ENCODE measurements around the gene EPB41L4B. TPM values are rescaled to one million over a fixed set of nuclear protein-coding genes. Genes with fewer than 3 reads are reported as not detected.

The EPB41L4B gene
- total RNA-seq, 1 experiment from 2014 or later: not detected

- H3K79me2 ChIP-seq (ENCODE audit: low read length): no peaks in the 10 kb centered on the region
- peaks cover 20% of the 10 kb centered on the region for H3K4me1 ChIP-seq (ENCODE audit: low read length)
- no peak overlapping the region for H3K4me3 ChIP-seq (ENCODE audit: low read length)
- no peaks in the 10 kb centered on the region for H4K20me1 ChIP-seq (ENCODE audit: insufficient read depth, low read depth, low read length)
- peak overlapping the region; percentile 58 for H3K4me2 ChIP-seq (ENCODE audit: low read depth, low read length, poor library complexity, severe bottlenecking)
- H3K36me3 ChIP-seq (ENCODE audit: insufficient read depth, low read length): no peaks in the 10 kb centered on the region
- no peak overlapping the region for H3K27ac ChIP-seq (ENCODE audit: low read length)
- H3K9ac ChIP-seq (ENCODE audit: low read length): no peak overlapping the region
- H3K9me3 ChIP-seq (ENCODE audit: low read length): no peaks in the 10 kb centered on the region
- no peaks in the 10 kb centered on the region for H3K9me2 ChIP-seq (replicated peaks; ENCODE audit: insufficient read depth, low read length)
- DNase-seq: no peak
- no peaks in the 10 kb centered on the region for H3K27me3 ChIP-seq (ENCODE audit: low read length)
- no peak overlapping the region for H2AFZ ChIP-seq (ENCODE audit: low read length)
Measured at GRCh38 chr9:109311286-109311685, 9.6 kb downstream of the EPB41L4B start.

- Histone ChIP-seq H2AFZ (ENCODE audit: low read length) (no peak overlapping the region), H3K4me2 (ENCODE audit: low read depth, low read length, poor library complexity, severe bottlenecking) (no peak overlapping the region), H3K9ac (ENCODE audit: low read length) (no peak overlapping the region), H4K20me1 (ENCODE audit: insufficient read depth, low read depth, low read length) (no peaks in the 10 kb centered on the region), H3K4me3 (ENCODE audit: low read length) (no peak overlapping the region), H3K9me3 (ENCODE audit: low read length) (no peaks in the 10 kb centered on the region), H3K27me3 (ENCODE audit: low read length) (no peaks in the 10 kb centered on the region), H3K9me2 (replicated peaks; ENCODE audit: insufficient read depth, low read length) (no peaks in the 10 kb centered on the region), H3K27ac (ENCODE audit: low read length) (no peak overlapping the region), H3K4me1 (ENCODE audit: low read length) (peaks cover 17% of the 10 kb centered on the region), H3K36me3 (ENCODE audit: insufficient read depth, low read length) (no peaks in the 10 kb centered on the region), H3K79me2 (ENCODE audit: low read length) (no peaks in the 10 kb centered on the region)
- DNase-seq: no peak
Measured at GRCh38 chr9:109310486-109310901, 10.4 kb downstream of the EPB41L4B start.

- Histone ChIP-seq H3K27me3 (ENCODE audit: low read length) (no peaks in the 10 kb centered on the region), H3K79me2 (ENCODE audit: low read length) (no peaks in the 10 kb centered on the region), H3K9ac (ENCODE audit: low read length) (no peak overlapping the region), H2AFZ (ENCODE audit: low read length) (no peak overlapping the region), H3K27ac (ENCODE audit: low read length) (no peak overlapping the region), H3K4me1 (ENCODE audit: low read length) (peaks cover 16% of the 10 kb centered on the region), H3K9me3 (ENCODE audit: low read length) (no peaks in the 10 kb centered on the region), H4K20me1 (ENCODE audit: insufficient read depth, low read depth, low read length) (no peaks in the 10 kb centered on the region), H3K4me2 (ENCODE audit: low read depth, low read length, poor library complexity, severe bottlenecking) (no peak overlapping the region), H3K9me2 (replicated peaks; ENCODE audit: insufficient read depth, low read length) (no peaks in the 10 kb centered on the region), H3K4me3 (ENCODE audit: low read length) (no peak overlapping the region), H3K36me3 (ENCODE audit: insufficient read depth, low read length) (no peaks in the 10 kb centered on the region)
- DNase-seq: no peak
Measured at GRCh38 chr9:109309282-109309681, 11.6 kb downstream of the EPB41L4B start.

DNA sequence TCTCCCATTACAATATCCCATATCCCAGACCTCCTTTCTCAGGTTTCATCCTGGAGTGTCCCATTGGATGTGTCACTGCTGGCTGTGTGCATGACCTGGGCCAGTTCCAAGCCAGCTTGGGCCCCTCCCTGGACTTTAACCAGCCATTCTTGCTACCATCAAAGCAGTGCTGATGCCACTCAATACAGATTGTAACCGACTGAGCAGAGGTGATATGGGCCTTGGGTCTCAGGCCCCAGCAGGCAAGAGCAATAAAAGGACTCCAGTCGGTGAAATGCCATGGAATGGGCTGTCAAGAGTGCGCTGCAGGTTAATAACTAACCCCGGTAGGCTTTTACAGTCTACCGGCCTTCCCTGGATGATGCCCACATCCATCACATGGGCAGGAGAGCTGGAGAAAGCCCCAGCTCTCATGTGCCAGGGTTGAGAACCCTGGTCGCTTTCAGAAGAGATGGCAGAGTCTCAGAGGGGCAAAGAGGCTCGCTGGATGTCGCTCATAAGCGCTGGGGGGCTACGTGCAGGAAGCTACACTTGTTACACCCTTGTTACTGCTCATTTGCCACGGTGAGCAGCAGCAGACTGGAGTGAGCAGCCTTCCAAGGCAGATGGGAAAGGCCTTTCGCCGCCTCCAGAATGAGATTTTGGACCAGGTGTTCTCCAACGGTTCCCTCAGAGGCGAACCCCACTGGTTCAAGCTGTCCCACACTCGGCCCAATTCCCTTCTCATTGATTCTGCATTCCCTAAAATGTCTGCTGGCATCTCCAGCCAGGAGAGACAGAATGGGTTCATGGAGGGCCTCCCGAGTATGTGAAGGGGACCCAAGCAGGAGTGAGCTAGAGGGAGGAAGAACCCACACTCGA, 13.2 kb downstream of the EPB41L4B start:
- H3K9me3 ChIP-seq (ENCODE audit: low read length): no peaks in the 10 kb centered on the region
- H3K4me3 ChIP-seq (ENCODE audit: low read length): no peak overlapping the region
- H3K9me2 ChIP-seq (replicated peaks; ENCODE audit: insufficient read depth, low read length): no peaks in the 10 kb centered on the region
- H3K4me1 ChIP-seq (ENCODE audit: low read length): peaks cover 15% of the 10 kb centered on the region
- H3K27me3 ChIP-seq (ENCODE audit: low read length): no peaks in the 10 kb centered on the region
- no peak overlapping the region for H3K4me2 ChIP-seq (ENCODE audit: low read depth, low read length, poor library complexity, severe bottlenecking)
- no peaks in the 10 kb centered on the region for H3K79me2 ChIP-seq (ENCODE audit: low read length)
- H3K9ac ChIP-seq (ENCODE audit: low read length): no peak overlapping the region
- no peak overlapping the region for H3K27ac ChIP-seq (ENCODE audit: low read length)
- no peaks in the 10 kb centered on the region for H4K20me1 ChIP-seq (ENCODE audit: insufficient read depth, low read depth, low read length)
- H2AFZ ChIP-seq (ENCODE audit: low read length): no peak overlapping the region
- DNase-seq: no peak
- no peaks in the 10 kb centered on the region for H3K36me3 ChIP-seq (ENCODE audit: insufficient read depth, low read length)

DNA sequence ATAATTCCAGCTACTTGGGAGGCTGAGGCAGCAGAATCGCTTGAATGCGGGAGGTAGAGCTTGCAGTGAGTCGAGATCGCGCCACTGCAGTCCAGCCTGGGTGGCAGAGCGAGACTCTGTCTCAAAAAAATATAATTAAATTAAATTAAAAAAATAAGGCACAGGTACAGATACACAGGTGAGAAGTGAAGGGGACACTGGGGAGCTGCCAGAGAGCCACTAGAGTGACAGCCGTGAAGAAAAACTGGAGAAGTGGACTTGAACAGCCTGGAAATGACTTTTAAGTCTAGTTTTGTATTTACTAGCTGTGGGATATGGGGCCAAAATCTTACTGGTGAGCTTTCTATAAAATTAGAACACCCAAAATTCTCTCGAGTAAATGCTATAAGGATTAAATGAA, 15.1 kb downstream of the EPB41L4B start:
- no peak overlapping the region for H3K27ac ChIP-seq (ENCODE audit: low read length)
- DNase-seq: no peak
- no peak overlapping the region for H3K9ac ChIP-seq (ENCODE audit: low read length)
- H3K9me2 ChIP-seq (replicated peaks; ENCODE audit: insufficient read depth, low read length): no peaks in the 10 kb centered on the region
- no peaks in the 10 kb centered on the region for H3K36me3 ChIP-seq (ENCODE audit: insufficient read depth, low read length)
- H3K4me1 ChIP-seq (ENCODE audit: low read length): no peaks in the 10 kb centered on the region
- H3K9me3 ChIP-seq (ENCODE audit: low read length): no peaks in the 10 kb centered on the region
- H3K4me3 ChIP-seq (ENCODE audit: low read length): no peak overlapping the region
- no peaks in the 10 kb centered on the region for H3K27me3 ChIP-seq (ENCODE audit: low read length)
- H4K20me1 ChIP-seq (ENCODE audit: insufficient read depth, low read depth, low read length): no peaks in the 10 kb centered on the region
- no peak overlapping the region for H3K4me2 ChIP-seq (ENCODE audit: low read depth, low read length, poor library complexity, severe bottlenecking)
- no peaks in the 10 kb centered on the region for H3K79me2 ChIP-seq (ENCODE audit: low read length)
- H2AFZ ChIP-seq (ENCODE audit: low read length): no peak overlapping the region

DNA sequence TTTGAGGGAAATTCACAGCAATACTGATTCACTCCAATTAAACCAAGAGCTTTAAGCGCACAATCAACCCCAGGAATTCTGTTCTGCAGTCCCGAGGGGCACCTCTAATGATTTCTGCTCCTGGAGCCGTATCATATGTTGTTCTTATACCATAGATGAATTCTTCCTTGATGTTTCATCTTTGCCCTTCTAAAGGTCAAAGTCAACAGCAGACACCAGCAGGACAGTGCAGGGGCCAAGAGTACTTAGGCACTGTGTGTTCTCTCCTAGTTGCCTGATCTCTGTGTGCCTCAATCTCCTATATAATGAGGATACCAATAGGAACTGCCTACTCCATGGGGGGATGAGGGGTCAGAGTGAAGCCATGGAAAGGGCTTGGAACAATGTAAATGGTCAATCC, 16.5 kb downstream of the EPB41L4B start:
- Histone ChIP-seq H3K36me3 (ENCODE audit: insufficient read depth, low read length) (no peaks in the 10 kb centered on the region), H2AFZ (ENCODE audit: low read length) (no peak overlapping the region), H3K4me3 (ENCODE audit: low read length) (no peak overlapping the region), H3K4me2 (ENCODE audit: low read depth, low read length, poor library complexity, severe bottlenecking) (no peak overlapping the region), H4K20me1 (ENCODE audit: insufficient read depth, low read depth, low read length) (no peaks in the 10 kb centered on the region), H3K9me2 (replicated peaks; ENCODE audit: insufficient read depth, low read length) (no peaks in the 10 kb centered on the region), H3K27me3 (ENCODE audit: low read length) (no peaks in the 10 kb centered on the region), H3K9ac (ENCODE audit: low read length) (no peak overlapping the region), H3K4me1 (ENCODE audit: low read length) (no peaks in the 10 kb centered on the region), H3K27ac (ENCODE audit: low read length) (no peak overlapping the region), H3K9me3 (ENCODE audit: low read length) (no peaks in the 10 kb centered on the region), H3K79me2 (ENCODE audit: low read length) (no peaks in the 10 kb centered on the region)
- DNase-seq: no peak

GRCh38 chr9:109303900-109304299, 17.0 kb downstream of the EPB41L4B start:
- H3K36me3 ChIP-seq (ENCODE audit: insufficient read depth, low read length): no peaks in the 10 kb centered on the region
- no peaks in the 10 kb centered on the region for H4K20me1 ChIP-seq (ENCODE audit: insufficient read depth, low read depth, low read length)
- no peak overlapping the region for H3K27ac ChIP-seq (ENCODE audit: low read length)
- H3K79me2 ChIP-seq (ENCODE audit: low read length): no peaks in the 10 kb centered on the region
- no peaks in the 10 kb centered on the region for H3K9me3 ChIP-seq (ENCODE audit: low read length)
- H3K9ac ChIP-seq (ENCODE audit: low read length): no peak overlapping the region
- DNase-seq: no peak
- H3K9me2 ChIP-seq (replicated peaks; ENCODE audit: insufficient read depth, low read length): no peaks in the 10 kb centered on the region
- no peaks in the 10 kb centered on the region for H3K27me3 ChIP-seq (ENCODE audit: low read length)
- no peaks in the 10 kb centered on the region for H3K4me1 ChIP-seq (ENCODE audit: low read length)
- H3K4me3 ChIP-seq (ENCODE audit: low read length): no peak overlapping the region
- H3K4me2 ChIP-seq (ENCODE audit: low read depth, low read length, poor library complexity, severe bottlenecking): no peak overlapping the region
- no peak overlapping the region for H2AFZ ChIP-seq (ENCODE audit: low read length)

DNA sequence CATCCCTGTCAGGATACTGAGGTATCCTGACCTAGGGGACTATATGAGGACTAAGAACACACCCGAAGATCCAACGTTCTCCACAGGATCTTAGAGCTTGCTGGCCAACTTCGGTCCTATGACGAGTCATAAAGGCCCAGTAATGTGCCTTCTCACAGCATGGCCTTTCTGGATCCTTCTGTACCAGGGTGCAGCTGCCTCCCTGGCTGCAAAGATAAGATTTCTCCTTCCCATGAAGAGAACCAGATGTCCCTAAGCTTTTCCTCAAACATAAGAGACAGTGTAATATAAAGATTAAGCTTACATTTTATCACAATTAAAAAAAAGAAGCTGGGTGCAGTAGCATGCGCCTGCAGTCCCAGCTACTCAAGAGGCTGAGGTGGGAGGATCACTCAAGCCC, 18.3 kb downstream of the EPB41L4B start:
- no peak for DNase-seq
- Histone ChIP-seq H3K79me2 (ENCODE audit: low read length) (no peaks in the 10 kb centered on the region), H3K9me2 (replicated peaks; ENCODE audit: insufficient read depth, low read length) (no peaks in the 10 kb centered on the region), H3K27ac (ENCODE audit: low read length) (no peak overlapping the region), H3K36me3 (ENCODE audit: insufficient read depth, low read length) (no peaks in the 10 kb centered on the region), H3K9ac (ENCODE audit: low read length) (no peak overlapping the region), H2AFZ (ENCODE audit: low read length) (no peak overlapping the region), H3K4me1 (ENCODE audit: low read length) (no peaks in the 10 kb centered on the region), H4K20me1 (ENCODE audit: insufficient read depth, low read depth, low read length) (no peaks in the 10 kb centered on the region), H3K27me3 (ENCODE audit: low read length) (no peaks in the 10 kb centered on the region), H3K4me3 (ENCODE audit: low read length) (no peak overlapping the region), H3K4me2 (ENCODE audit: low read depth, low read length, poor library complexity, severe bottlenecking) (no peak overlapping the region), H3K9me3 (ENCODE audit: low read length) (no peaks in the 10 kb centered on the region)

All from Karpas-422 (cell line).